Head of caudate nucleus (tissue), 42 donors: Measurements from ENCODE around the gene SEPTIN6.
A peak's percentile ranks its signal among the peaks of the same experiment; 100 is the strongest.
"Not testable (repeated sequence)": the region's sequence is repeated elsewhere in the genome, so short reads cannot be mapped to it uniquely, and the experiment has no call there.

Experiments
- DNase-seq, 42 donors: peaks; one replicate each; pipeline versions ENCODE4 v3.0.0 to v3.0.0-alpha.2; 2020 to 2021; ENCODE audit warnings: mixed read lengths in 7 of 42
- intact Hi-C: fragments of 100-400 bp; cut with DNase I; formaldehyde crosslinking; loops from one replicate; pipeline ENCODE4 v1.15.0; 2022

The SEPTIN6 gene

GRCh38 chrX:119693996-119694451, 1.1 kb upstream of the SEPTIN6 start:
- no peak for DNase-seq
- intact Hi-C loops = no loop called here

GRCh38 chrX:119692191-119693039, 553 bp downstream of the SEPTIN6 start:
- intact Hi-C loops = no loop called here

DNA sequence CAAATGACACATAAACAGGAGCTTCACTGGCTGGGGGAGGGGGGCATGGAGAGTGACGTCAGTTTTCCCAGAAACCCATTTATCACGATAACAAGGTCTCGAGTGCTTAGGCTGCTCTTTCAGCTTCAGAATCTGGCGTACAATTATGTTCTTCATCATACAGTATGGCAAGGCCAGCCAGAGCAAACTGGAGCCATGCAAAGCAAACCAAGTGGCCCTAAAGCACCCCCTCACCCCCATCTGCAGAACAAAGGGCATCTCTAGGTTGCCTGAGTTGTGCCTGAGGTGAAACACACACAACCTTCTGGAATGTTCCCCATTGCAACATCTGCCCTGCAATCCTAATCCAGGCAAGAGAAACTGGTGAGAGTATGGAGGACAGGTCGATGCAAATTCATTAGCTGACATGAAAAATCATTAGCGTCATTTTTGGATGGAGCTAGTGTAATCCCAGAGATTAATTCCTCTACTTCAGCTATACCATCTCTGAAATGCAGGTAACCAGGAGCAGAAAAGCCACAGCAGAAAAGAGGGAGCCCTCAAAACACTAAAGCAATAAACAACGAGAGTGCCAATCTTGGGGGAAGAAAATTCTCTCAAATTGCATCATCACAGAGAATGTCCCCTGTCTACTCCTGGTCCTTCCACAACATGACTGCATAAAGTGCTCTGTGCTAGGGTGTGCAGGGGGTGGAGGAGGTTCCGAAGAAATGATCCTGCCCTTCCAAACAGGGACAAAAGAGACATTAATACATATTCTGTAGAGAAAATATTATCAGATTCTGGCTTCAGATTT, 1.8 kb downstream of the SEPTIN6 start:
- intact Hi-C loops = no loop called here
- no peak for DNase-seq

More at GRCh38 chrX:119692191-119693039, 553 bp downstream of the SEPTIN6 start:
- peak in 32 of 42 donors; percentile 3 to 55 (median 27) for DNase-seq

- intact Hi-C loops = no loop called here
- no peak for DNase-seq
Observed at GRCh38 chrX:119688911-119689321, 4.1 kb downstream of the SEPTIN6 start.

- no peak for DNase-seq
- intact Hi-C loops = no loop called here
Observed at GRCh38 chrX:119687661-119688413, 5.1 kb downstream of the SEPTIN6 start.

- intact Hi-C loops = no loop called here
- DNase-seq = no peak
Observed at GRCh38 chrX:119686087-119686691, 6.8 kb downstream of the SEPTIN6 start.

DNA sequence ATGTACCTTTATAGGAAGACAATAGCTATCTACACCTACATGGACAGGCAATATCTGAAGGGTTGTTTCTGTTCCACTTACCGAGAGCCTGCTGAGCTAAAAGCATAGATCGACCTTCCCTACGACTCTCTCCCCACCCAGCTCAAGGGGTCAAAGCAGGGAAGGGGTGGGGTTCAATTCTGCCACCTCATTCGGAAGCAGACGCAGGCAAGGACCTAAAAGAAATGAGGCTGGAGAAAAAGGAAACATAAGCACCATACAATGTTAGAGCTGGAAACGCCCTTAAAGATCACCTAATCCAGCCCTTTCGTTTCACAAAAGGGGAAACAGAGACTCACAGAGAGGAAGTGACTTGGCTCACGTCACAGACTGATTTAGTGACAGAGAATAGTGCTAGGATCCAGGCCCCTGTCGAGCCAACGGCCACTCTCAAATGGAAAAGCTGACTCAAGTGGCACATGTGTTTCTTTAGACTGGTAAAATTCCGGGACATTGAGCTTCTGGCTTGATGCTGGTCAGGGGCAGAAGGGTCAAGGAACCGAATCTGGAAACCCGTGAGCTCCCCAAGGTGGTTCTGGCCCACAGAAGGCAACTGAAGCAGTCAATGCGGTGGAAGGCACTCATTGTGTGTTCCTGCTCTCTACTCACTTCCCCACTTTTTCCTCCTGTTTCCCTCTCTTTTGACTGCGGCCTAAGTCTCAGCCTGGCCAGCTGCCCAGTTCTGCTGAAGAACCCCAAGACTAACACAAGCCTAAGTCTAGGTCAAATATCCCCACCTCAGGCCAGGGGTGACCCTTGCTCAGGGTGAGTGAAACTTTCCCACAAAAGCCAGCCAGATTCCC, 7.5 kb downstream of the SEPTIN6 start:
- intact Hi-C loops = no loop called here
- peak in 5 of 42 donors; percentile 12 to 31 (median 16) for DNase-seq

- no peak for DNase-seq
- intact Hi-C loops = no loop called here
Observed at GRCh38 chrX:119684916-119685224, 8.1 kb downstream of the SEPTIN6 start.

DNA sequence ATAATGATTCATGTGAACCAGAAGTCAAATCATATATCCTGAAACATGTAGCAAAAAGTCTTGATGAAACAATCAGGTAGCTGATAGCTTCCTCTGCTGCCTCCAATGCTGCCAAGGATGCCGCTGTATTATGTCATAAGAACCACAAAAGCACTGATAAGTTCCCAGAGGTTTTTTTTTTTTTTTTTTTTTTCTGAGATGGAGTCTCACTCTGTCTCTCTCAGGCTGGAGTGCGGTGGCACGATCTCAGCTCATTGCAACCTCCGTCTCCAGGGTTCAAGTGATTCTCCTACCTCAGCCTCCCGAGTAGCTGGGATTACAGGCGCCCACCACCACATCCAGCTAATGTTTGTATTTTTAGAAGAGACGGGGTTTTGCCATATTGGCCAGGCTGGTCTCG, 8.7 kb downstream of the SEPTIN6 start:
- intact Hi-C loops, DNase-seq: not testable (repeated sequence)

DNA sequence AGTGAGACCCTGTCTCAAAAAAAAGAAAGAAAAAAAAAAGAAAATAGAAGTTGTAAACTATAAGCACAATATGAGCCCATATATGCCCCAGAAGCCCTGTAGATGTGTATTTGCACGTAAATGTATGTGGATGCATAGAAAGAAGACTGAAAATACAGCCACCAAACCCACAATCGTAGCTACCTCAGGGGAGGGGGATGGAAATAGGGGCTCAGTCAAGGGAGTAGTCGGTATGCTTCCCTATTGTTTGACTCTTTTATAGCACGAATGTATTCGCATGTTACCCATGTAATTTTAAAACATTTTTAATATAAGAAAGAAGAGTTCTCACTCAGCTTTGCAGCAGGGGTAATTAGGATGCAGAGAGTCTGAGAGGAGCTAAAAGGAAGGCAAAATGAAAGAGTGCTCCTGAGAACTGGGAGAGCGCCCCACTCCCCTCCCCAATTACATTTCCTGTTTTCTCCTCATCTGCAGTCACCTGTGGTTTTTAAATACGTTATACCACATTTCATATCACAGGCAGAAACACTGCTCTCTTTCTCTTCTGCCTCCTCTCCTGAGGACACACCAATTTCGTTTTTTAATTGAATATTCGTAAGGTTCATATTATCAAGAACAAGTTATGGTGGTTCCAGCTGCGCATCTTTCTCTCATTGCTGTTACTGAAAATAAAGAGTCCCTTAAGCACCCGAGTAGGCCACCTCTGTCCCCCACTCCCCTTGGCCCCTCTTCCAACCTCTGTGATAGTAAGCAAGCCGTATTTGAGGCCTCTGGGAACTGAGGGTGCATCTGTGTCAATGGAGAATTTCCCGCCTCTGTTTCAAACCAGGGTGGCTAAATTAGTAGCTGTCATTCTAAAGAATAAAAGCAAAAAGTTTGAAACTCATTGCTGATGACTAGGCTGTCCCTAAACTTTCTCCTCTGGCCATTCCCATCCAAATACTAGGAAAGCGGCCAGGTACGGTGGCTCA, 10.7 kb downstream of the SEPTIN6 start:
- intact Hi-C loops = no loop called here
- DNase-seq = no peak

DNA sequence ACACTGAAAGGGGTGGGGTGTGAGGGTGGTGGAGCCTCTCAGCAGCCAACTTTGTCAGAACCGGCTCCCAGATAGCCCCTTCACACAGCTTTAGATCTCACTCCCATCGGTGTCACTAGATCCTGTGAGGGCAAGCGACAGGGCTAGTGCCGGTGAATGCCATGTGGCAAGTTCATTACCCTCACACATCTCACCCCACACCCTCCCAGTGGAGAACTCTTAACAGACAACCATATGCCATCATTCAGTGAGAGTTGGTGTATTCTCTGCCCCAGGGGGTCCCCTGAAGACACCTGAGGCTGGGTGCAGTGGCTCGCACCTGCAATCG, 15.3 kb downstream of the SEPTIN6 start:
- intact Hi-C loops = no loop called here
- no peak for DNase-seq

- DNase-seq = no peak
- intact Hi-C loops = no loop called here
Observed at GRCh38 chrX:119676949-119677653, 15.9 kb downstream of the SEPTIN6 start.

DNA sequence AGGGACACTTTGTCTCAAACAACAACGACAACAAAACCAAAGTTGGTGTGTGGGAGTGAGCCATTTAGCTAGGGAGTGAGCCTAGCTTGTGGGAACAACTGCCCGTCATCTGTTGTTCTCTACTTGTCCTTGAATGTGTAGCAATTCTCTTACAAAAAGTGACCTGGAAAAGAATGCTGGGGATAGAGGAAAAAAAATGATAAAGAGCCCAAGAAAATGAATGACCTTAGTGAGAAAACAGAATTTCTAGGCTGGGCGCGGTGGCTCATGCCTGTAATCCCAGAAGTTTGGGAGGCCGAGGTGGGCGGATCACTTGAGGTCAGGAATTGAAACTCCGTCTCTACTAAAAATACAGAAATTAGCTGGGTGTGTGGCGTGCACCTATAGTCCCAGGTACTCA, 19.6 kb downstream of the SEPTIN6 start:
- intact Hi-C loops = no loop called here
- DNase-seq = no peak

GRCh38 chrX:119672426-119672825, 20.5 kb downstream of the SEPTIN6 start:
- intact Hi-C loops = no loop called here
- DNase-seq = no peak

- intact Hi-C loops = no loop called here
- no peak for DNase-seq
Observed at GRCh38 chrX:119669424-119670037, 23.4 kb downstream of the SEPTIN6 start.
